SJCRH30 (cell line): ENCODE data around the gene PPA1. TPM values are rescaled to one million over a fixed set of nuclear protein-coding genes. Genes with fewer than 3 reads are reported as not detected.
A peak's percentile ranks its signal among the peaks of the same experiment; 100 is the strongest.
"Not testable (repeated sequence)": the region's sequence is repeated elsewhere in the genome, so short reads cannot be mapped to it uniquely, and the experiment has no call there.

Experiments
- DNase-seq, 2 experiments: peaks; one replicate each; pipeline ENCODE4 v3.0.0-alpha.2; 2015 to 2020
- H3K27ac ChIP-seq: fragments of 250-450 bp; sonication (Bioruptor Pico); 2 replicates; pipeline ENCODE4 v1.5.1; 2020; ENCODE audit warnings: mild to moderate bottlenecking, moderate library complexity
- H3K27me3 ChIP-seq: fragments of 250-450 bp; sonication (Bioruptor Pico); 2 replicates; pipeline ENCODE4 v1.5.1; 2020; ENCODE audit warnings: mild to moderate bottlenecking, moderate library complexity
- H3K36me3 ChIP-seq: fragments of 250-450 bp; sonication (Bioruptor Pico); 2 replicates; pipeline ENCODE4 v1.5.1; 2020; ENCODE audit warnings: mild to moderate bottlenecking, moderate library complexity
- H3K4me1 ChIP-seq: fragments of 250-450 bp; sonication (Bioruptor Pico); 2 replicates; pipeline ENCODE4 v1.5.1; 2020; ENCODE audit warnings: mild to moderate bottlenecking, moderate library complexity
- H3K4me3 ChIP-seq: fragments of 250-450 bp; sonication (Bioruptor Pico); 2 replicates; pipeline ENCODE4 v1.5.1; 2020; ENCODE audit warnings: mild to moderate bottlenecking, moderate library complexity
- H3K9me3 ChIP-seq: fragments of 250-450 bp; sonication (Bioruptor Pico); replicated peaks from 2 replicates; pipeline ENCODE4 v1.5.1; 2020; ENCODE audit warnings: mild to moderate bottlenecking, moderate library complexity
- total RNA-seq: library from RNA; depleted of rRNA; stranded (reverse); fragments of >200 nt; shearing (Covaris generic); gene quantifications from 2 replicates; pipeline ENCODE4 v1.2.3, GENCODE V29; 2014

The PPA1 gene
- total RNA-seq, 1 experiment from 2014 or later, result 125 TPM

GRCh38 chr10:70239077-70239976 is 6.1 kb upstream of the PPA1 start:
- not testable (repeated sequence) for H3K4me1 ChIP-seq, H3K4me3 ChIP-seq, DNase-seq, H3K27me3 ChIP-seq, H3K9me3 ChIP-seq, H3K36me3 ChIP-seq, H3K27ac ChIP-seq

- not testable (repeated sequence) for H3K4me3 ChIP-seq, H3K27me3 ChIP-seq, H3K27ac ChIP-seq, H3K36me3 ChIP-seq, DNase-seq, H3K9me3 ChIP-seq, H3K4me1 ChIP-seq
Measured at GRCh38 chr10:70237958-70238536, 4.8 kb upstream of the PPA1 start.

GRCh38 chr10:70234668-70235447 is 1.6 kb upstream of the PPA1 start:
- Histone ChIP-seq H3K36me3 (0 out of 2 replicates have a peak, but pooled peaks cover 2% of the 10 kb centered on the region), H3K4me3 (no peak overlapping the region), H3K27ac (no peak overlapping the region), H3K27me3 (no peaks in the 10 kb centered on the region), H3K9me3 (no peaks in the 10 kb centered on the region), H3K4me1 (no peaks in the 10 kb centered on the region)
- DNase-seq, result no peak

- H3K4me3 ChIP-seq, result peak overlapping the region; percentile 72
- peaks cover 6% of the 10 kb centered on the region; the same call in 1 of the 2 replicates for H3K36me3 ChIP-seq
- no peaks in the 10 kb centered on the region for H3K9me3 ChIP-seq
- H3K27me3 ChIP-seq, result no peaks in the 10 kb centered on the region
- H3K27ac ChIP-seq, result no peak overlapping the region
- H3K4me1 ChIP-seq, result no peaks in the 10 kb centered on the region
- no peak for DNase-seq
Measured at GRCh38 chr10:70233939-70234300, 691 bp upstream of the PPA1 start.

GRCh38 chr10:70232859-70233108 is 445 bp downstream of the PPA1 start:
- Histone ChIP-seq H3K27ac (peak overlapping the region; percentile 14; the same call in 1 of the 2 replicates), H3K4me1 (no peaks in the 10 kb centered on the region), H3K36me3 (peaks cover 13% of the 10 kb centered on the region; the same call in 1 of the 2 replicates), H3K9me3 (no peaks in the 10 kb centered on the region), H3K27me3 (no peaks in the 10 kb centered on the region), H3K4me3 (peak overlapping the region; percentile 72)
- DNase-seq, result no peak

GRCh38 chr10:70232155-70232858 is 922 bp downstream of the PPA1 start:
- H3K36me3 ChIP-seq, result peaks cover 13% of the 10 kb centered on the region; the same call in 1 of the 2 replicates
- peak; percentile 14 to 39 for DNase-seq

GRCh38 chr10:70228491-70228890 is 4.7 kb downstream of the PPA1 start:
- Histone ChIP-seq H3K36me3 (peaks cover 13% of the 10 kb centered on the region; the same call in 1 of the 2 replicates), H3K27ac (no peak overlapping the region), H3K9me3 (no peaks in the 10 kb centered on the region), H3K4me1 (no peaks in the 10 kb centered on the region), H3K4me3 (no peak overlapping the region), H3K27me3 (no peaks in the 10 kb centered on the region)
- no peak for DNase-seq

More at GRCh38 chr10:70232155-70232858, 922 bp downstream of the PPA1 start:
- H3K4me1 ChIP-seq, result no peaks in the 10 kb centered on the region
- H3K9me3 ChIP-seq, result no peaks in the 10 kb centered on the region
- H3K27me3 ChIP-seq, result no peaks in the 10 kb centered on the region
- H3K27ac ChIP-seq, result peak overlapping the region; percentile 14; the same call in 1 of the 2 replicates
- peak overlapping the region; percentile 72 for H3K4me3 ChIP-seq

- Histone ChIP-seq H3K27ac (no peak overlapping the region), H3K4me3 (no peak overlapping the region), H3K36me3 (peaks cover 13% of the 10 kb centered on the region; the same call in 1 of the 2 replicates), H3K4me1 (no peaks in the 10 kb centered on the region), H3K27me3 (no peaks in the 10 kb centered on the region), H3K9me3 (no peaks in the 10 kb centered on the region)
- DNase-seq, result no peak
Measured at GRCh38 chr10:70227548-70228320, 5.5 kb downstream of the PPA1 start.

GRCh38 chr10:70223728-70224127 is 9.5 kb downstream of the PPA1 start:
- H3K27ac ChIP-seq, result no peak overlapping the region
- H3K36me3 ChIP-seq, result 0 out of 2 replicates have a peak, but pooled peaks cover 11% of the 10 kb centered on the region
- DNase-seq, result no peak
- no peaks in the 10 kb centered on the region for H3K4me1 ChIP-seq
- H3K27me3 ChIP-seq, result no peaks in the 10 kb centered on the region
- H3K4me3 ChIP-seq, result no peak overlapping the region
- H3K9me3 ChIP-seq, result no peaks in the 10 kb centered on the region

GRCh38 chr10:70222811-70223447 is 10.3 kb downstream of the PPA1 start:
- H3K27ac ChIP-seq, DNase-seq, H3K4me3 ChIP-seq, H3K36me3 ChIP-seq, H3K4me1 ChIP-seq, H3K27me3 ChIP-seq, H3K9me3 ChIP-seq: not testable (repeated sequence)

GRCh38 chr10:70222340-70222794 is 10.9 kb downstream of the PPA1 start:
- Histone ChIP-seq H3K27ac (no peak overlapping the region), H3K36me3 (peaks cover 6% of the 10 kb centered on the region; the same call in 1 of the 2 replicates), H3K4me3 (no peak overlapping the region), H3K27me3 (no peaks in the 10 kb centered on the region), H3K4me1 (no peaks in the 10 kb centered on the region), H3K9me3 (no peaks in the 10 kb centered on the region)
- DNase-seq, result no peak

GRCh38 chr10:70221030-70221429 is 12.2 kb downstream of the PPA1 start:
- Histone ChIP-seq H3K4me3 (no peak overlapping the region), H3K4me1 (no peaks in the 10 kb centered on the region), H3K27ac (no peak overlapping the region), H3K9me3 (no peaks in the 10 kb centered on the region), H3K27me3 (no peaks in the 10 kb centered on the region), H3K36me3 (peaks cover 6% of the 10 kb centered on the region; the same call in 1 of the 2 replicates)
- DNase-seq, result no peak

- Histone ChIP-seq H3K9me3 (no peaks in the 10 kb centered on the region), H3K4me3 (no peak overlapping the region), H3K4me1 (no peaks in the 10 kb centered on the region), H3K27me3 (no peaks in the 10 kb centered on the region), H3K27ac (no peak overlapping the region), H3K36me3 (peaks cover 17% of the 10 kb centered on the region)
- no peak for DNase-seq
Measured at GRCh38 chr10:70212879-70213278, 20.4 kb downstream of the PPA1 start.
